ENCODE results near the gene YPEL5.
"Not testable (repeated sequence)": the region's sequence is repeated elsewhere in the genome, so short reads cannot be mapped to it uniquely, and the experiment has no call there.

Gene YPEL5

GRCh38 chr2:30146337-30147195 is at the start of gene YPEL5:
Gene YPEL5, plus strand, starts transcription at chr2:30147007. Its CDS starts 9,645 bp downstream, at chr2:30156652.
- DNase-seq, result peak; percentile 100

- DNase-seq, result no peak
Observed at GRCh38 chr2:30098266-30099005, 48.4 kb upstream of the YPEL5 start.

- DNase-seq, result not testable (repeated sequence)
Observed at GRCh38 chr2:30099366-30099765, 47.4 kb upstream of the YPEL5 start.

GRCh38 chr2:30100691-30101090 is 46.1 kb upstream of the YPEL5 start:
- not testable (repeated sequence) for DNase-seq

- DNase-seq, result no peak
Observed at GRCh38 chr2:30104307-30104706, 42.5 kb upstream of the YPEL5 start.

- no peak for DNase-seq
Observed at GRCh38 chr2:30105556-30105955, 41.3 kb upstream of the YPEL5 start.

GRCh38 chr2:30106543-30106942 is 40.3 kb upstream of the YPEL5 start:
- DNase-seq, result no peak

GRCh38 chr2:30108192-30108591 is 38.6 kb upstream of the YPEL5 start:
- DNase-seq, result no peak

GRCh38 chr2:30108851-30109250 is 38.0 kb upstream of the YPEL5 start:
- no peak for DNase-seq

GRCh38 chr2:30109856-30110255 is 37.0 kb upstream of the YPEL5 start:
- DNase-seq, result no peak

- DNase-seq, result no peak
Observed at GRCh38 chr2:30110773-30111172, 36.0 kb upstream of the YPEL5 start.

- not testable (repeated sequence) for DNase-seq
Observed at GRCh38 chr2:30111186-30111585, 35.6 kb upstream of the YPEL5 start.

GRCh38 chr2:30112561-30112960 is 34.2 kb upstream of the YPEL5 start:
- no peak for DNase-seq

GRCh38 chr2:30113617-30114293 is 33.1 kb upstream of the YPEL5 start:
- no peak for DNase-seq

GRCh38 chr2:30115141-30115980 is 31.4 kb upstream of the YPEL5 start:
- DNase-seq, result peak; percentile 59

- no peak for DNase-seq
Observed at GRCh38 chr2:30115981-30116285, 30.9 kb upstream of the YPEL5 start.

- DNase-seq, result no peak
Observed at GRCh38 chr2:30122362-30122761, 24.4 kb upstream of the YPEL5 start.

- no peak for DNase-seq
Observed at GRCh38 chr2:30127016-30127893, 19.6 kb upstream of the YPEL5 start.

GRCh38 chr2:30134582-30134981 is 12.2 kb upstream of the YPEL5 start:
- DNase-seq, result no peak

- DNase-seq, result no peak
Observed at GRCh38 chr2:30135541-30135940, 11.3 kb upstream of the YPEL5 start.

- DNase-seq, result no peak
Observed at GRCh38 chr2:30136764-30137444, 9.9 kb upstream of the YPEL5 start.
